K562 (cell line): Measurements from ENCODE around the gene CCDC102B. TPM values are rescaled to one million over a fixed set of nuclear protein-coding genes. Genes with fewer than 3 reads are reported as not detected.

Experiments used
- ATAC-seq: fragments of 200-7000 bp; cut with Tn5 transposase; 3 replicates; pipeline ENCODE4 v1.9.1; 2020; ENCODE audit warnings: moderate library complexity
- BruUV-seq: library from RNA; stranded (reverse); fragments of 400-500 nt; replicated peaks from 2 replicates; lab custom pipeline; 2021; lab: Mats Ljungman, UMichigan
- CTCF ChIA-PET: fragments of 300-600 bp; formaldehyde crosslinking; extraction: SDS; loops from one replicate; lab custom pipeline; 2021; ENCODE audit warnings: low intra/inter-chr PET ratio; lab: Yijun Ruan, JAX
- POLR2A ChIA-PET: fragments of 300-600, 350-650 bp; sonication (Branson Sonifier 250); formaldehyde crosslinking; extraction: SDS; loops from one replicate; lab custom pipeline; 2021; ENCODE audit warnings: antibody characterized with exemption, inconsistent platforms; lab: Yijun Ruan, JAX
- DNase-seq, 4 experiments: peaks; one replicate each; pipeline versions ENCODE4 v3.0.0 to v3.0.0-alpha.2; 2011 to 2018; ENCODE audit warnings: low spot score in 3 of 4, mixed read lengths in 3 of 4; ENCODE audit errors: extremely low read depth in 1 of 4
- FAIRE-seq: peaks from 2 replicates; lab custom pipeline; 2011; peaks lifted over from hg19 to GRCh38; lab: Jason Lieb, UNC
- H2AFZ ChIP-seq: 2 replicates; pipeline ENCODE4 v1.6.0; 2011; ENCODE audit warnings: low read depth, low read length, control low read depth, inconsistent platforms
- H3K27ac ChIP-seq: fragments of 200-600 bp; 3 replicates; pipeline ENCODE4 v1.8.0; 2011; ENCODE audit warnings: low read depth, mild to moderate bottlenecking, control low read depth, inconsistent platforms, low read length, moderate library complexity, mixed read lengths; ENCODE audit errors: extremely low read depth
- H3K27me3 ChIP-seq, 2 experiments: fragments of 300-600 bp in 1 of 2; 2 replicates in 1 of 2; 3 replicates in 1 of 2; pipeline versions ENCODE4 v1.6.0 to v1.8.0; 2011; ENCODE audit warnings: inconsistent platforms in 2 of 2, low read length in 2 of 2, mild to moderate bottlenecking in 1 of 2, mixed read lengths in 1 of 2, moderate library complexity in 1 of 2; ENCODE audit not compliant: control insufficient read depth in 2 of 2, insufficient read depth in 2 of 2
- H3K36me3 ChIP-seq: fragments of 300-600 bp; 3 replicates; pipeline ENCODE4 v1.8.0; 2011; ENCODE audit warnings: mild to moderate bottlenecking, low read length, inconsistent platforms; ENCODE audit not compliant: control insufficient read depth, insufficient read depth
- H3K4me1 ChIP-seq, 2 experiments: fragments of 200-600 bp in 1 of 2; replicated peaks in 1 of 2; 2 replicates in 1 of 2; 3 replicates in 1 of 2; pipeline versions ENCODE4 v1.5.1 to v1.8.0; 2011; ENCODE audit warnings: inconsistent platforms in 2 of 2, low read length in 2 of 2, mild to moderate bottlenecking in 1 of 2, mixed read lengths in 1 of 2, moderate library complexity in 1 of 2; ENCODE audit not compliant: control insufficient read depth in 2 of 2, insufficient read depth in 2 of 2
- H3K4me2 ChIP-seq: 2 replicates; pipeline ENCODE4 v1.6.1; 2011; ENCODE audit warnings: low read length, control low read depth, inconsistent platforms, mixed read lengths; ENCODE audit not compliant: insufficient read depth
- H3K4me3 ChIP-seq: fragments of 200-600 bp; sonication (generic), shearing (Covaris generic); 2 replicates; pipeline ENCODE4 v1.5.1; 2016; ENCODE audit warnings: control low read depth, inconsistent platforms
- H3K79me2 ChIP-seq: fragments of 200-600 bp; 3 replicates; pipeline ENCODE4 v1.8.0; 2011; ENCODE audit warnings: low read length, inconsistent platforms; ENCODE audit not compliant: control insufficient read depth, insufficient read depth
- H3K9ac ChIP-seq, 2 experiments: 2 replicates each; pipeline versions ENCODE4 v1.6.0 to v1.6.1; 2011; ENCODE audit warnings: low read depth in 2 of 2, low read length in 2 of 2, control low read depth in 1 of 2, inconsistent platforms in 1 of 2, mild to moderate bottlenecking in 1 of 2, mixed read lengths in 1 of 2; ENCODE audit not compliant: insufficient read depth in 1 of 2
- H3K9me1 ChIP-seq: one replicate; pipeline ENCODE4 v1.6.0; 2011; ENCODE audit warnings: inconsistent platforms, mild to moderate bottlenecking, low read length, moderate library complexity; ENCODE audit not compliant: control insufficient read depth, insufficient read depth
- H3K9me3 ChIP-seq: replicated peaks from 2 replicates; pipeline ENCODE4 v1.5.1; 2011; ENCODE audit warnings: low read depth, low read length, inconsistent platforms; ENCODE audit not compliant: control insufficient read depth, insufficient read depth
- H4K20me1 ChIP-seq: replicated peaks from 2 replicates; pipeline ENCODE4 v1.6.1; 2011; ENCODE audit warnings: low read length, inconsistent platforms, mixed read lengths; ENCODE audit not compliant: control insufficient read depth, insufficient read depth
- DEAF1 ChIP-seq: fragments of 450-650 bp; formaldehyde crosslinking; IDR thresholded peaks from 2 replicates; pipeline ENCODE4 v1.4.0; 2020; ENCODE audit warnings: mild to moderate bottlenecking, moderate library complexity
- HMG20B ChIP-seq: fragments of 250-450 bp; sonication (Bioruptor Pico); IDR thresholded peaks from 2 replicates; pipeline ENCODE4 v1.5.0; 2021; ENCODE audit warnings: mild to moderate bottlenecking
- KAT7 ChIP-seq: sonication (generic); formaldehyde crosslinking; IDR thresholded peaks from 2 replicates; pipeline ENCODE4 v1.8.0; 2022; ENCODE audit warnings: missing genetic modification reagents, mild to moderate bottlenecking, borderline replicate concordance
- RBM17 ChIP-seq: fragments of 200-400 bp; formaldehyde crosslinking; IDR thresholded peaks from 2 replicates; pipeline ENCODE4 v1.6.1; 2017; ENCODE audit warnings: low read depth, mild to moderate bottlenecking, low read length, borderline replicate concordance
- SLC30A9 ChIP-seq: fragments of 250-450 bp; sonication (Bioruptor Pico); IDR thresholded peaks from 2 replicates; pipeline ENCODE4 v1.8.0; 2022; ENCODE audit warnings: mild to moderate bottlenecking, moderate library complexity
- SMAD2 ChIP-seq: fragments of 150-350 bp; IDR thresholded peaks from 2 replicates; pipeline ENCODE4 v1.6.1; 2014; ENCODE audit warnings: low read depth, mild to moderate bottlenecking, low read length
- SNIP1 ChIP-seq: fragments of 450-650 bp; IDR thresholded peaks from 2 replicates; pipeline ENCODE4 v1.7.1; 2017; ENCODE audit warnings: low read depth, mild to moderate bottlenecking
- TAF9B ChIP-seq: fragments of 450-650 bp; IDR thresholded peaks from 2 replicates; pipeline ENCODE4 v1.6.1; 2018; ENCODE audit warnings: mild to moderate bottlenecking; ENCODE audit not compliant: partially characterized antibody
- ZNF23 ChIP-seq: fragments of 250-450 bp; sonication (Bioruptor Pico); IDR thresholded peaks from 2 replicates; pipeline ENCODE4 v1.4.0; 2020; ENCODE audit warnings: mild to moderate bottlenecking
- WGBS: fragments of 100-300 bp; shearing (Covaris generic); methylation state at CpG from one replicate; pipeline ENCODE4 v1.1.6; 2016; ENCODE audit warnings: low coverage, mixed read lengths; ENCODE audit not compliant: insufficient coverage; ENCODE audit errors: missing lambda C conversion rate; 5-methylcytosine and 5-hydroxymethylcytosine counted together
- in situ Hi-C: fragments of 300-500 bp; cut with MboI; formaldehyde crosslinking; loops from 4 replicates; pipeline ENCODE4 v1.15.0; 2018; ENCODE audit warnings: inconsistent platforms, mixed read lengths
- intact Hi-C: fragments of 100-400 bp; cut with micrococcal nuclease; formaldehyde crosslinking; loops from 2 replicates; pipeline ENCODE4 v1.14.2; 2022
- polyA plus RNA-seq, 8 experiments: library from polyadenylated mRNA; depleted of rRNA in 4 of 8; stranded (reverse) in 5 of 8; unstranded in 3 of 8; fragments of >200 nt; fragmentation: Nextera tagmentation in 2 of 8; fragmentation: Illumina TruSeq in 1 of 8; extraction: Ambion mirVana in 2 of 8; extraction: Trizol in 1 of 8; gene quantifications; 2 replicates each; pipeline versions ENCODE4 v1.2.1 to v1.2.3, GENCODE V29; 2011 to 2014; ENCODE audit warnings: inconsistent platforms in 1 of 8, missing spikeins in 1 of 8
- total RNA-seq, 7 experiments: library from RNA; depleted of rRNA in 6 of 7; stranded (reverse); fragments of >200 nt in 6 of 7; fragmentation: Illumina TruSeq in 2 of 7; extraction: Trizol in 2 of 7; gene quantifications; 2 replicates each; pipeline versions ENCODE4 v1.2.1 to v1.2.3, GENCODE V29; 2011 to 2021; ENCODE audit warnings: low replicate concordance in 1 of 7
- TF ChIP-seq, protein P1 (sequence below): fragments of 250-450 bp; sonication (Bioruptor Pico); IDR thresholded peaks from 2 replicates; pipeline ENCODE4 v1.9.0; 2021; ENCODE audit warnings: mild to moderate bottlenecking, inconsistent platforms
- TF ChIP-seq, protein P2 (sequence below), 2 experiments: IDR thresholded peaks; 2 replicates each; pipeline ENCODE4 v1.6.1; 2012; ENCODE audit warnings: improper control_type of control experiment in 2 of 2, low read depth in 2 of 2, low read length in 2 of 2, borderline replicate concordance in 1 of 2

Gene CCDC102B
- total and polyA plus RNA-seq, 9 of the 15 experiments (the other 6 are each of a cell fraction or from before 2014, with no cell fraction given): 0.18 to 1.5 (median 0.73) TPM

DNA sequence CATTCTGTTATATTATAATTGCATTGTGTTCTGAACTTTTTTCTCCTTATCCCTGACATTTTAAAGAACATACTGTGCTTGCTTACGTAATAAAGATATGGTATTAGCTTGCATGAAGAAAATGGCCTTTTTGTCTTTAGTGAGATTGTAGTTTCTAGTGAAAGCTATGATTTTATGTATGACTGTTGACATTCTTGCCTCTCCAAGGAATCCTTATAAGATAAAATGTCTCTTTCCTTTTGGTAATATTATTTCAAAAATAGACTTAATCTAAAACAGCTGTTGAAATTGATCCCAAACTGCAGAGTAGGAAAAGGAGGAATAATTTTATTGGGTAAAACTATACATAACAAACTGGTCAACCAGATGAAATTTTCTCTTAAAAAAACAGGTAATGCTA, 40.8 kb upstream of the CCDC102B start:
- Histone ChIP-seq H3K9me1 (no peaks in the 10 kb centered on the region), H3K4me1 (no peaks in the 10 kb centered on the region), H3K27ac (no peak overlapping the region), H3K79me2 (no peaks in the 10 kb centered on the region), H3K36me3 (no peaks in the 10 kb centered on the region), H4K20me1 (no peaks in the 10 kb centered on the region), H3K27me3 (no peaks in the 10 kb centered on the region), H3K4me3 (no peak overlapping the region), H3K4me2 (no peak overlapping the region), H2AFZ (no peak overlapping the region), H3K9me3 (0 out of 2 replicates have a peak, but pooled peaks cover 1% of the 10 kb centered on the region), H3K9ac (no peak overlapping the region)
- CTCF ChIA-PET: no interaction called here
- WGBS: 0% methylated on average over 1 of the region's 1 CpG
- ATAC-seq (no peak), DNase-seq (no peak), FAIRE-seq (no peak)
- intact Hi-C loops: no loop called here
- no TSS peak for BruUV-seq
- no peak for TF ChIP-seq RBM17
- TF ChIP-seq KAT7 (CRISPR knock-in tag): no peak
- TF ChIP-seq, protein P1, sequence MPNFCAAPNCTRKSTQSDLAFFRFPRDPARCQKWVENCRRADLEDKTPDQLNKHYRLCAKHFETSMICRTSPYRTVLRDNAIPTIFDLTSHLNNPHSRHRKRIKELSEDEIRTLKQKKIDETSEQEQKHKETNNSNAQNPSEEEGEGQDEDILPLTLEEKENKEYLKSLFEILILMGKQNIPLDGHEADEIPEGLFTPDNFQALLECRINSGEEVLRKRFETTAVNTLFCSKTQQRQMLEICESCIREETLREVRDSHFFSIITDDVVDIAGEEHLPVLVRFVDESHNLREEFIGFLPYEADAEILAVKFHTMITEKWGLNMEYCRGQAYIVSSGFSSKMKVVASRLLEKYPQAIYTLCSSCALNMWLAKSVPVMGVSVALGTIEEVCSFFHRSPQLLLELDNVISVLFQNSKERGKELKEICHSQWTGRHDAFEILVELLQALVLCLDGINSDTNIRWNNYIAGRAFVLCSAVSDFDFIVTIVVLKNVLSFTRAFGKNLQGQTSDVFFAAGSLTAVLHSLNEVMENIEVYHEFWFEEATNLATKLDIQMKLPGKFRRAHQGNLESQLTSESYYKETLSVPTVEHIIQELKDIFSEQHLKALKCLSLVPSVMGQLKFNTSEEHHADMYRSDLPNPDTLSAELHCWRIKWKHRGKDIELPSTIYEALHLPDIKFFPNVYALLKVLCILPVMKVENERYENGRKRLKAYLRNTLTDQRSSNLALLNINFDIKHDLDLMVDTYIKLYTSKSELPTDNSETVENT (CRISPR knock-in tag): no peak
- TF ChIP-seq, protein P2, sequence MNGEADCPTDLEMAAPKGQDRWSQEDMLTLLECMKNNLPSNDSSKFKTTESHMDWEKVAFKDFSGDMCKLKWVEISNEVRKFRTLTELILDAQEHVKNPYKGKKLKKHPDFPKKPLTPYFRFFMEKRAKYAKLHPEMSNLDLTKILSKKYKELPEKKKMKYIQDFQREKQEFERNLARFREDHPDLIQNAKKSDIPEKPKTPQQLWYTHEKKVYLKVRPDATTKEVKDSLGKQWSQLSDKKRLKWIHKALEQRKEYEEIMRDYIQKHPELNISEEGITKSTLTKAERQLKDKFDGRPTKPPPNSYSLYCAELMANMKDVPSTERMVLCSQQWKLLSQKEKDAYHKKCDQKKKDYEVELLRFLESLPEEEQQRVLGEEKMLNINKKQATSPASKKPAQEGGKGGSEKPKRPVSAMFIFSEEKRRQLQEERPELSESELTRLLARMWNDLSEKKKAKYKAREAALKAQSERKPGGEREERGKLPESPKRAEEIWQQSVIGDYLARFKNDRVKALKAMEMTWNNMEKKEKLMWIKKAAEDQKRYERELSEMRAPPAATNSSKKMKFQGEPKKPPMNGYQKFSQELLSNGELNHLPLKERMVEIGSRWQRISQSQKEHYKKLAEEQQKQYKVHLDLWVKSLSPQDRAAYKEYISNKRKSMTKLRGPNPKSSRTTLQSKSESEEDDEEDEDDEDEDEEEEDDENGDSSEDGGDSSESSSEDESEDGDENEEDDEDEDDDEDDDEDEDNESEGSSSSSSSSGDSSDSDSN (IDR thresholded peaks at IDR 0.05; ENCODE audit: borderline replicate concordance in 1 of 2, low read depth in 2 of 2, low read length in 2 of 2): no peak
- no peak for TF ChIP-seq SNIP1
- TF ChIP-seq ZNF23 (CRISPR knock-in tag): no peak
- TF ChIP-seq HMG20B (CRISPR knock-in tag): no peak
- no peak for TF ChIP-seq DEAF1 (CRISPR knock-in tag)
- TF ChIP-seq SMAD2: no peak
- no peak for TF ChIP-seq TAF9B
- no peak for TF ChIP-seq SLC30A9 (CRISPR knock-in tag)
- POLR2A ChIA-PET: no interaction called here
- in situ Hi-C loops: no loop called here
